H9 (cell line): ENCODE data around the gene NTMT1. TPM values are rescaled to one million over a fixed set of nuclear protein-coding genes. Genes with fewer than 3 reads are reported as not detected.

Experiments used
- DNase-seq: peaks from one replicate; pipeline ENCODE4 v3.0.0-alpha.2; 2017
- H2AFZ ChIP-seq: one replicate; pipeline ENCODE4 v1.6.1; 2013; ENCODE audit warnings: mild to moderate bottlenecking, low read length, control low read depth, moderate library complexity
- H2AK5ac ChIP-seq: 2 replicates; pipeline ENCODE4 v1.6.1; 2013; ENCODE audit warnings: low read length, control low read depth, mixed read lengths; ENCODE audit not compliant: insufficient read length
- H2BK120ac ChIP-seq: one replicate; pipeline ENCODE4 v1.6.1; 2013; ENCODE audit warnings: low read depth, mild to moderate bottlenecking, low read length, control low read depth, inconsistent platforms; ENCODE audit not compliant: poor library complexity, severe bottlenecking
- H2BK12ac ChIP-seq: 2 replicates; pipeline ENCODE4 v1.6.1; 2013; ENCODE audit warnings: low read length, control low read depth, mixed read lengths, low read depth; ENCODE audit not compliant: insufficient read length
- H2BK15ac ChIP-seq: 2 replicates; pipeline ENCODE4 v1.6.1; 2013; ENCODE audit warnings: low read depth, low read length, control low read depth
- H2BK20ac ChIP-seq: one replicate; pipeline ENCODE4 v1.6.1; 2013; ENCODE audit warnings: low read depth, mild to moderate bottlenecking, low read length, control low read depth, inconsistent platforms; ENCODE audit not compliant: poor library complexity, severe bottlenecking
- H2BK5ac ChIP-seq: 2 replicates; pipeline ENCODE4 v1.6.1; 2013; ENCODE audit warnings: low read length, control low read depth, mixed read lengths; ENCODE audit not compliant: insufficient read length
- H3K14ac ChIP-seq: 2 replicates; pipeline ENCODE4 v1.6.1; 2013; ENCODE audit warnings: low read length, control low read depth; ENCODE audit not compliant: insufficient read depth
- H3K18ac ChIP-seq: 2 replicates; pipeline ENCODE4 v1.6.1; 2013; ENCODE audit warnings: low read depth, mild to moderate bottlenecking, mixed read lengths, low read length, control low read depth; ENCODE audit not compliant: insufficient read length
- H3K23ac ChIP-seq: 2 replicates; pipeline ENCODE4 v1.6.1; 2013; ENCODE audit warnings: low read length, control low read depth, mixed read lengths, low read depth; ENCODE audit not compliant: insufficient read length
- H3K23me2 ChIP-seq: 2 replicates; pipeline ENCODE4 v1.6.1; 2013; ENCODE audit warnings: low read depth, mild to moderate bottlenecking, mixed read lengths, low read length, control low read depth; ENCODE audit not compliant: insufficient read length, poor library complexity, severe bottlenecking
- H3K27ac ChIP-seq: 2 replicates; pipeline ENCODE4 v1.5.1; 2013; ENCODE audit warnings: low read length, control low read depth, mixed read lengths, low read depth; ENCODE audit not compliant: insufficient read length
- H3K27me3 ChIP-seq: 2 replicates; pipeline ENCODE4 v1.6.1; 2013; ENCODE audit warnings: low read length, control low read depth, inconsistent platforms; ENCODE audit not compliant: insufficient read depth
- H3K4ac ChIP-seq: 2 replicates; pipeline ENCODE4 v1.6.1; 2013; ENCODE audit warnings: low read depth, mild to moderate bottlenecking, control low read depth, inconsistent platforms, low read length, moderate library complexity
- H3K4me1 ChIP-seq: 2 replicates; pipeline ENCODE4 v1.6.1; 2013; ENCODE audit warnings: low read length, control low read depth, inconsistent platforms; ENCODE audit not compliant: insufficient read depth
- H3K4me2 ChIP-seq: 2 replicates; pipeline ENCODE4 v1.6.1; 2013; ENCODE audit warnings: low read length, control low read depth, mixed read lengths; ENCODE audit not compliant: insufficient read length, insufficient read depth
- H3K56ac ChIP-seq: 2 replicates; pipeline ENCODE4 v1.6.1; 2013; ENCODE audit warnings: low read depth, mild to moderate bottlenecking, mixed read lengths, low read length, control low read depth; ENCODE audit not compliant: insufficient read length
- H3K79me1 ChIP-seq: 2 replicates; pipeline ENCODE4 v1.6.1; 2013; ENCODE audit warnings: low read depth, mild to moderate bottlenecking, moderate library complexity, low read length, control low read depth, inconsistent platforms; ENCODE audit not compliant: insufficient read depth, poor library complexity, severe bottlenecking
- H3K79me2 ChIP-seq: 2 replicates; pipeline ENCODE4 v1.6.1; 2013; ENCODE audit warnings: low read length, control low read depth, inconsistent platforms; ENCODE audit not compliant: insufficient read depth
- H3K9ac ChIP-seq: 2 replicates; pipeline ENCODE4 v1.6.1; 2013; ENCODE audit warnings: low read length, control low read depth, mixed read lengths; ENCODE audit not compliant: insufficient read length; ENCODE audit errors: extremely low read depth
- H3K9me3 ChIP-seq: one replicate; pipeline ENCODE4 v1.6.1; 2013; ENCODE audit warnings: low read depth, low read length, inconsistent platforms; ENCODE audit not compliant: control insufficient read depth
- H3T11ph ChIP-seq: one replicate; pipeline ENCODE4 v1.6.1; 2013; ENCODE audit warnings: mild to moderate bottlenecking, low read length, control low read depth, inconsistent platforms
- H4K20me1 ChIP-seq: one replicate; pipeline ENCODE4 v1.6.1; 2013; ENCODE audit not compliant: control insufficient read depth, insufficient read length, insufficient read depth
- H4K5ac ChIP-seq: 2 replicates; pipeline ENCODE4 v1.6.1; 2013; ENCODE audit warnings: low read depth, mild to moderate bottlenecking, mixed read lengths, low read length, control low read depth; ENCODE audit not compliant: insufficient read length
- H4K8ac ChIP-seq: replicated peaks from 2 replicates; pipeline ENCODE4 v1.6.1; 2013; ENCODE audit warnings: low read length, control low read depth, mixed read lengths, low read depth; ENCODE audit not compliant: insufficient read length
- H4K91ac ChIP-seq: 2 replicates; pipeline ENCODE4 v1.6.1; 2013; ENCODE audit warnings: low read depth, mild to moderate bottlenecking, moderate library complexity, mixed read lengths, low read length, control low read depth; ENCODE audit not compliant: insufficient read length
- H3K27ac Mint-ChIP-seq, 3 experiments: 2 replicates in 2 of 3; 3 replicates in 1 of 3; pipeline ENCODE4 v1.8.0; 2020 to 2021; ENCODE audit warnings: mixed read lengths in 3 of 3, mild to moderate bottlenecking in 1 of 3, moderate library complexity in 1 of 3
- H3K27me3 Mint-ChIP-seq: 2 replicates; pipeline ENCODE4 v1.8.0; 2021; ENCODE audit warnings: low read depth, mild to moderate bottlenecking, moderate library complexity, mixed read lengths
- H3K36me3 Mint-ChIP-seq, 3 experiments: 2 replicates in 2 of 3; 3 replicates in 1 of 3; pipeline ENCODE4 v1.8.0; 2020 to 2021; ENCODE audit warnings: low read depth in 3 of 3, mixed read lengths in 3 of 3; ENCODE audit not compliant: insufficient read depth in 1 of 3
- H3K4me1 Mint-ChIP-seq, 2 experiments: 2 replicates each; pipeline ENCODE4 v1.8.0; 2020; ENCODE audit warnings: mixed read lengths in 2 of 2
- H3K4me3 Mint-ChIP-seq, 2 experiments: 2 replicates in 1 of 2; 3 replicates in 1 of 2; pipeline ENCODE4 v1.8.0; 2020 to 2021; ENCODE audit warnings: mild to moderate bottlenecking in 2 of 2, mixed read lengths in 2 of 2, moderate library complexity in 1 of 2
- H3K9me3 Mint-ChIP-seq, 2 experiments: 2 replicates in 1 of 2; 3 replicates in 1 of 2; pipeline ENCODE4 v1.8.0; 2020; ENCODE audit warnings: mild to moderate bottlenecking in 2 of 2, mixed read lengths in 2 of 2, moderate library complexity in 1 of 2
- CTCF ChIP-seq: fragments of 200-600 bp; sonication (generic); conservative IDR thresholded peaks from 3 replicates; pipeline ENCODE4 v1.8.0; 2021; ENCODE audit warnings: antibody characterized with exemption, mild to moderate bottlenecking
- WGBS: extraction: QIAGEN DNeasy Blood & Tissue Kit; methylation state at CpG from one replicate; pipeline ENCODE4 v1.1.7; 2013; ENCODE audit warnings: missing lambda C conversion rate, low lambda C conversion rate, mixed read lengths; ENCODE audit not compliant: insufficient read length; ENCODE audit errors: extremely low coverage; 5-methylcytosine and 5-hydroxymethylcytosine counted together
- total RNA-seq: library from RNA; stranded (reverse); gene quantifications from 2 replicates; pipeline ENCODE4 v1.2.1, GENCODE V29; 2021

NTMT1 gene
- total RNA-seq, 1 experiment from 2014 or later: 57.9 TPM

GRCh38 chr9:129674229-129674628, 48.3 kb downstream of the NTMT1 start:
- Mint-ChIP-seq H3K36me3 (no peaks in the 10 kb centered on the region), H3K27ac (no peak overlapping the region), H3K27me3 (peaks cover 8% of the 10 kb centered on the region), H3K4me1 (peaks cover 17 to 25% of the 10 kb centered on the region in 2 experiments), H3K4me3 (no peak overlapping the region), H3K9me3 (no peaks in the 10 kb centered on the region)
- Histone ChIP-seq H3K56ac (no peak overlapping the region), H3K23me2 (no peaks in the 10 kb centered on the region), H3K27me3 (no peaks in the 10 kb centered on the region), H3K9me3 (no peaks in the 10 kb centered on the region), H2AFZ (no peak overlapping the region), H2BK20ac (no peak overlapping the region), H2BK15ac (no peak overlapping the region), H3K23ac (no peak overlapping the region), H3K79me2 (no peaks in the 10 kb centered on the region), H3K4ac (no peak overlapping the region), H4K20me1 (no peaks in the 10 kb centered on the region), H3K18ac (no peak overlapping the region), H4K91ac (no peak overlapping the region), H4K8ac (no peak overlapping the region), H3K4me2 (no peak overlapping the region), H3K14ac (no peak overlapping the region; the same call in 1 of the 2 replicates), H3T11ph (no peak overlapping the region), H3K79me1 (no peaks in the 10 kb centered on the region), H4K5ac (no peak overlapping the region), H2BK5ac (no peak overlapping the region), H3K9ac (no peak overlapping the region), H2AK5ac (no peak overlapping the region), H3K27ac (no peak overlapping the region), H3K4me1 (no peaks in the 10 kb centered on the region; the same call in 1 of the 2 replicates), H2BK12ac (no peak overlapping the region), H2BK120ac (no peak overlapping the region)
- no peak for DNase-seq
- no CpG with 5 or more reads among the region's 7 CpGs for WGBS
- no peak for TF ChIP-seq CTCF
